ENCODE results near the gene FAT1.
"Not testable (repeated sequence)": the region's sequence is repeated elsewhere in the genome, so short reads cannot be mapped to it uniquely, and the experiment has no call there.

FAT1 gene

GRCh38 chr4:186688150-186688943 is 35.3 kb downstream of the FAT1 start:
- ATAC-seq (replicated peaks) (no peak), DNase-seq (no peak)
- no peaks in the 10 kb centered on the region for H3K36me3 Mint-ChIP-seq
- H3K4me3 Mint-ChIP-seq: no peak overlapping the region
- no peaks in the 10 kb centered on the region for H3K27me3 Mint-ChIP-seq
- H3K4me1 Mint-ChIP-seq: no peaks in the 10 kb centered on the region
- H3K27ac Mint-ChIP-seq: no peak overlapping the region
- H3K9me3 Mint-ChIP-seq: peaks cover 0 to 8% of the 10 kb centered on the region in 2 donors

GRCh38 chr4:186687265-186687664 is 36.4 kb downstream of the FAT1 start:
- H3K27me3 Mint-ChIP-seq: no peaks in the 10 kb centered on the region
- peaks cover 0 to 3% of the 10 kb centered on the region in 2 donors for H3K9me3 Mint-ChIP-seq
- no peaks in the 10 kb centered on the region for H3K4me1 Mint-ChIP-seq
- DNase-seq: no peak
- ATAC-seq (replicated peaks): no peak
- H3K36me3 Mint-ChIP-seq: no peaks in the 10 kb centered on the region
- no peak overlapping the region for H3K27ac Mint-ChIP-seq
- no peak overlapping the region for H3K4me3 Mint-ChIP-seq

GRCh38 chr4:186685767-186686183 is 37.9 kb downstream of the FAT1 start:
- H3K9me3 Mint-ChIP-seq: peaks cover 0 to 4% of the 10 kb centered on the region in 2 donors
- H3K27me3 Mint-ChIP-seq: no peaks in the 10 kb centered on the region
- no peak overlapping the region for H3K4me3 Mint-ChIP-seq
- H3K36me3 Mint-ChIP-seq: no peaks in the 10 kb centered on the region
- ATAC-seq (replicated peaks) (no peak), DNase-seq (no peak)
- no peak overlapping the region for H3K27ac Mint-ChIP-seq
- H3K4me1 Mint-ChIP-seq: no peaks in the 10 kb centered on the region

GRCh38 chr4:186684889-186685309 is 38.8 kb downstream of the FAT1 start:
- no peaks in the 10 kb centered on the region for H3K27me3 Mint-ChIP-seq
- no peaks in the 10 kb centered on the region for H3K4me1 Mint-ChIP-seq
- H3K36me3 Mint-ChIP-seq: no peaks in the 10 kb centered on the region
- H3K27ac Mint-ChIP-seq: no peak overlapping the region
- ATAC-seq (replicated peaks) (no peak), DNase-seq (no peak)
- H3K9me3 Mint-ChIP-seq: peaks cover 4 to 6% of the 10 kb centered on the region in 2 donors
- no peak overlapping the region for H3K4me3 Mint-ChIP-seq

- no peaks in the 10 kb centered on the region for H3K4me1 Mint-ChIP-seq
- DNase-seq (no peak), ATAC-seq (replicated peaks) (no peak)
- peaks cover 4% of the 10 kb centered on the region in 2 donors for H3K9me3 Mint-ChIP-seq
- H3K27me3 Mint-ChIP-seq: no peaks in the 10 kb centered on the region
- H3K36me3 Mint-ChIP-seq: no peaks in the 10 kb centered on the region
- H3K4me3 Mint-ChIP-seq: no peak overlapping the region
- H3K27ac Mint-ChIP-seq: no peak overlapping the region
Observed at GRCh38 chr4:186684220-186684619, 39.4 kb downstream of the FAT1 start.

DNA sequence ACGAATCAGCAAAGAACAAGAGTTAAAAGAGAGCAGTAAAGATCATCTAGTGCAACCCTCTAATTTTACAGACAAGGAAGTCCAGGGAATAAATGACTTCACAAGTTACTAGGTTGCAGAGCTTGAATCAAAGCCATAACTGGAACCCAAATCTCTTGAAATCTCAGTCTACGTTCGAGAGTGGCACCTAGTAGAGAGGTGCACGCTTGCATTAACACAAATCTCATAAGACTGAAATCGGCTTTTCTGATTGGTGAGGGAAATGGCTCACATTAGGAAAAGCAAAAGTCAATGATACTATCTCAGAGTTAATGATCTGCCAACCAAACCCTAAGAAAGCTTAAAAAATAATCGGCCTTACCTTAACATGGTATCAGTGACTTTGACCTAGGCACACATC is 43.0 kb downstream of the FAT1 start:
- H3K27ac Mint-ChIP-seq: no peak overlapping the region
- peaks cover 4% of the 10 kb centered on the region in 2 donors for H3K9me3 Mint-ChIP-seq
- ATAC-seq (replicated peaks) (no peak), DNase-seq (no peak)
- H3K27me3 Mint-ChIP-seq: no peaks in the 10 kb centered on the region
- H3K4me3 Mint-ChIP-seq: no peak overlapping the region
- H3K36me3 Mint-ChIP-seq: no peaks in the 10 kb centered on the region
- H3K4me1 Mint-ChIP-seq: no peaks in the 10 kb centered on the region

DNA sequence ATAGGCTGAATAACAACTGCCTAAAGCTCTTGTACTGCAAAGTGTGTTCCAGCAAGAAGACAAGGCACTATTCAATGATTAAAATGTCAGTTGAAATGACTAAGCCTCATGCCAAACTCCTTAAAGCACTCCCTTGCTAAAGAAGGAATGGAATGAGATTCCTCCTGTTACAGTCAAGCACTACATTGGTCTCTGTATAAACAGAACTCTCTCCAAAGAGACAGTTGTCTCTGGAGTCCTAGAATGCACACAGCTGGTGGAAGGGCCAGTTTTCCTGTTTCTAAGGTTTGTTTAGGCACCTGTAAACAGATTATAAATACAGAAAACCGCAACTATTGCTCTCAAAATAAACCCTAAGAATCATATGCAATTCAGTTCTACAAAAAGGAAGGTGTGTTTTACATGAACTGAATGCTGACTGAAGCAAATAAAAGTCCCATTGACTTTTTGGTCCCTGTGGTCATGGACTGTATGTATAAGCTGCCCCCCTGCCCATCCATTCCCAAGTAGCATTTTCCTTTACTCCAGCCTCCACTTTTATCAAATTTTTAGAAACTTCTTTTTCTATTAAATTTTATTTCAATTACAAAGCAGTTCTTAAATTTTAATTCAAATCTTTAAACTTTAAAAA is 47.0 kb downstream of the FAT1 start:
- Mint-ChIP-seq H3K9me3 (peaks cover 4% of the 10 kb centered on the region in 2 donors), H3K4me3 (no peak overlapping the region), H3K36me3 (no peaks in the 10 kb centered on the region), H3K4me1 (no peaks in the 10 kb centered on the region), H3K27ac (no peak overlapping the region), H3K27me3 (no peaks in the 10 kb centered on the region)
- no peak for ATAC-seq (replicated peaks)
- no peak for DNase-seq

- H3K4me3 Mint-ChIP-seq: no peak overlapping the region
- DNase-seq (no peak), ATAC-seq (replicated peaks) (no peak)
- H3K27me3 Mint-ChIP-seq: peaks cover 0 to 5% of the 10 kb centered on the region in 2 donors
- peaks cover 0 to 3% of the 10 kb centered on the region in 2 donors for H3K9me3 Mint-ChIP-seq
- no peaks in the 10 kb centered on the region for H3K4me1 Mint-ChIP-seq
- no peaks in the 10 kb centered on the region for H3K36me3 Mint-ChIP-seq
- H3K27ac Mint-ChIP-seq: no peak overlapping the region
Observed at GRCh38 chr4:186669735-186670134, 53.9 kb downstream of the FAT1 start.

GRCh38 chr4:186669159-186669731 is 54.4 kb downstream of the FAT1 start:
- peaks cover 0 to 5% of the 10 kb centered on the region in 2 donors for H3K27me3 Mint-ChIP-seq
- no peak overlapping the region for H3K27ac Mint-ChIP-seq
- no peak overlapping the region for H3K4me3 Mint-ChIP-seq
- no peaks in the 10 kb centered on the region for H3K36me3 Mint-ChIP-seq
- ATAC-seq (replicated peaks) (no peak), DNase-seq (no peak)
- H3K9me3 Mint-ChIP-seq: peaks cover 0 to 3% of the 10 kb centered on the region in 2 donors
- H3K4me1 Mint-ChIP-seq: no peaks in the 10 kb centered on the region

DNA sequence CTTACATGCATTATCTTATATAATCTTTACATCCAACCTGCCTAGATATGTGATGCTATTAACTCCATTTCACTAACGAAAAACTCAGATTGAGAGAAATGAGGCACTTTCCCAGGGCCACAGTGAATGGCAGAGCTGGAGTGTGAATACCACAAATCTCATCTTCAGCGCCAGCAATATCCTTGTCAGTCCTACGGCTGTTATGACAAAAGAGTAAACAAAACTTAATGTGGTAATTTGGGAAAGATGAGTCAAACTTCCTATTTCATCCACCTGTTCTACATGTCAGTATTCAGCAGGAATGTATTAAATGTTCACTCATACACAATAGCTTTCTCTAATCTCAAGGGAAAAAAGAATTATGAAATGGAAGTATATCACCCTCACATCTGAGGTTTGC is 56.9 kb downstream of the FAT1 start:
- H3K36me3 Mint-ChIP-seq: no peaks in the 10 kb centered on the region
- DNase-seq: no peak
- no peak for ATAC-seq (replicated peaks)
- H3K4me1 Mint-ChIP-seq: no peaks in the 10 kb centered on the region
- no peak overlapping the region for H3K4me3 Mint-ChIP-seq
- peaks cover 0 to 3% of the 10 kb centered on the region in 2 donors for H3K9me3 Mint-ChIP-seq
- H3K27me3 Mint-ChIP-seq: peaks cover 0 to 5% of the 10 kb centered on the region in 2 donors
- no peak overlapping the region for H3K27ac Mint-ChIP-seq

DNA sequence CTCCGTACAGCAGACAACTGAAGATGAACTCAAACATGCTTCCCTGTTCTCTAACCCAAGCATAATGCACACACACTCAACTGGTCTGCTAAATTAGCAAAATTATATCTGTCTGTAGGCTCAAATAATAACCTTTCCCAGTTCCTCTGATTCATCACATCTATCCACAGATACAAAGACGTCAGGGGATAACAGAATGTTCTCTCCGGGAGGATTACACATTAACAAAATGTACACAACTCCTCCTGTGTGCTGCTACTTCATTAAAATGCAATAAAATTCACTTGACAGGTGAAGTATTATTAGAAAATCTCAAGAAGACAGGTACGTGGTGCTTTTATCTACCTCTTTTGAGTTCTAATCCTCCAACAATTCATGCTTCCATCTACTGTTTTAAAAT is 57.4 kb downstream of the FAT1 start:
- Mint-ChIP-seq H3K27me3 (peaks cover 0 to 5% of the 10 kb centered on the region in 2 donors), H3K9me3 (peaks cover 0 to 3% of the 10 kb centered on the region in 2 donors), H3K4me3 (no peak overlapping the region), H3K27ac (no peak overlapping the region), H3K4me1 (no peaks in the 10 kb centered on the region), H3K36me3 (no peaks in the 10 kb centered on the region)
- DNase-seq (no peak), ATAC-seq (replicated peaks) (no peak)

DNA sequence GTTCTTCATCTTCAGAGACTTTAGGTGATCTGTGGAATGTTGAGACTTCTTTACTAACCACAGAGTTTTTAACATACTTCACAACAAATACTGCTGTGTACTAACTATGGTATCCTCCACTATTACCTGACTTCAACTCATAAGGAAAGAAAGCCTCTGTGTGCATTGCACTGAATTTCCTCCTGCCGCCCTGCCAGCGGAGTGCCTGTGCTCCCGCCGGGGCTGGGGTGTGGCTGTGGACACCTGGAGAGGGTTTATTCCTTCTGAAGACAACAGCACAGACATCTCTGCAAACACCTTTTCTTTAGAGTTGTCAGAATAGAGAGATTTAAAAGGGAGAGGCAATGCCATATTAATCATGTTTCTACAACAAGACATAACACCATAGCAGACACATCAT is 63.3 kb downstream of the FAT1 start:
- H3K27ac Mint-ChIP-seq: no peak overlapping the region
- DNase-seq: no peak
- no peaks in the 10 kb centered on the region for H3K4me1 Mint-ChIP-seq
- no peak for ATAC-seq (replicated peaks)
- H3K36me3 Mint-ChIP-seq: no peaks in the 10 kb centered on the region
- H3K27me3 Mint-ChIP-seq: no peaks in the 10 kb centered on the region
- peaks cover 3 to 4% of the 10 kb centered on the region in 2 donors for H3K9me3 Mint-ChIP-seq
- H3K4me3 Mint-ChIP-seq: no peak overlapping the region

DNA sequence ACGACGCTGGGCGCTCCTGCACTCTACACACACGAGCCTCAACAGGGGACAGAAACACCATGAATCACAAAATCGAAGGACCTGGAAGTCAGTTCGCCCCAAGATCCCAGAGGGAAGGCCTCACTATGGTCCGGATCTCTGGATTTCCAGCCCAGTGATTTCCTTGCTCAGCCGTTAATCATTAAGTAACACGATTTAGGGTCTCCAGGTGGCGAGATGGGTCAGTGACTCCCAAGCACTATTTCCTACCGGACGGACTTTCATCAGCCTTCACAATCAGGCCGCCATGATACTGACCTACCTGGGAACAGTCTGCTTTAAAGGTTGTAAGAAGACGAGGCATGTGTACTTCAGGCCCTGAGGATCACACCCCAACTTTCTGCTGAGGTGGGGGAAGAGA is 63.7 kb downstream of the FAT1 start:
- peaks cover 3 to 4% of the 10 kb centered on the region in 2 donors for H3K9me3 Mint-ChIP-seq
- no peaks in the 10 kb centered on the region for H3K36me3 Mint-ChIP-seq
- no peaks in the 10 kb centered on the region for H3K27me3 Mint-ChIP-seq
- DNase-seq (no peak), ATAC-seq (replicated peaks) (no peak)
- H3K4me3 Mint-ChIP-seq: no peak overlapping the region
- no peak overlapping the region for H3K27ac Mint-ChIP-seq
- no peaks in the 10 kb centered on the region for H3K4me1 Mint-ChIP-seq

GRCh38 chr4:186659456-186659855 is 64.2 kb downstream of the FAT1 start:
- H3K4me3 Mint-ChIP-seq: not testable (repeated sequence)

DNA sequence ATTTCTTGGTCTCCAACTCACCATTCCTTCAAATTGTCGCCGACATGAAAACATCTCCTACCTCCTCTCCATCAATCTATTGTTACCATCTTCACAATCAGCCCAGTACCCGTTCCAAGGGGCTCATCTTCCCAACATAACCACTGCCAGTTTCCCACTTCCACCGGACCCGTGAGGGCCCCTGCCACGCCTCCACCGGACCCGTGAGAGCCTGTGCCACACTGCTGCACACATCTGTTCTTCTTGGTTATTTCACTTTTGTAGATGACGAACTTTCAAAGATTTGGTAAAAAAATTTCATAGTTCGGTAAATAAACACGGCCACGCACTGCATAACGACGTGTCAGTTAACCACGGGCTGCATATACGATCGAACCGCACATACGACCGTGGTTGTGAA is 65.0 kb downstream of the FAT1 start:
- Mint-ChIP-seq H3K27ac (no peak overlapping the region), H3K27me3 (no peaks in the 10 kb centered on the region), H3K36me3 (no peaks in the 10 kb centered on the region), H3K4me1 (no peaks in the 10 kb centered on the region), H3K4me3 (no peak overlapping the region), H3K9me3 (peaks cover 3 to 4% of the 10 kb centered on the region in 2 donors)
- ATAC-seq (replicated peaks): no peak
- DNase-seq: no peak

More at GRCh38 chr4:186659456-186659855, 64.2 kb downstream of the FAT1 start:
- H3K36me3 Mint-ChIP-seq; H3K9me3 Mint-ChIP-seq; ATAC-seq (replicated peaks); DNase-seq; H3K4me1 Mint-ChIP-seq; H3K27ac Mint-ChIP-seq; H3K27me3 Mint-ChIP-seq: not testable (repeated sequence)

Measured in stimulated activated naive B cell treated with anti-CD40 and anti-IgM and Interleukin-4, amounts not matched to agents 10 μg/mL and 1 μg/mL and 100 μg/mL, for 72 hours (primary cell).